Left cardiac atrium (tissue), 4 donors: ENCODE measurements around the gene ANO3. TPM values are rescaled to one million over a fixed set of nuclear protein-coding genes. Genes with fewer than 3 reads are reported as not detected.

Source experiments
- ATAC-seq, 2 donors: fragments of 200-7000 bp; cut with Tn5 transposase; one replicate each; pipeline ENCODE4 v1.9.1; 2020; ENCODE audit warnings: mild to moderate bottlenecking in 2 of 2, moderate library complexity in 2 of 2
- DNase-seq: peaks from one replicate; pipeline ENCODE4 v3.0.0-alpha.2; 2020
- intact Hi-C, 2 donors: fragments of 100-400 bp; cut with DNase I; formaldehyde crosslinking; loops; one replicate each; pipeline versions ENCODE4 v1.14.1 to v1.15.1; 2022 to 2023
- total RNA-seq, 2 donors: library from RNA; stranded (reverse); fragmentation: NEBNext Ultra II Directional; extraction: Animal tissue kit (Norgen Biotek cat#: 25700); gene quantifications; one replicate each; pipeline ENCODE4 v1.2.1, GENCODE V29; 2021
- donor health status: DM: no; HTN: yes; CAD: no.
- donor health status: DM: no; HTN: yes; CAD: no; lungs with severe emphysema.
- donor health status: DM: yes; HTN: yes; CAD: no.
- donor health status: Dilated cardiomyopathy.

The ANO3 gene
- total RNA-seq, 2 donors from 2014 or later: 0.53 to 0.73 TPM

DNA sequence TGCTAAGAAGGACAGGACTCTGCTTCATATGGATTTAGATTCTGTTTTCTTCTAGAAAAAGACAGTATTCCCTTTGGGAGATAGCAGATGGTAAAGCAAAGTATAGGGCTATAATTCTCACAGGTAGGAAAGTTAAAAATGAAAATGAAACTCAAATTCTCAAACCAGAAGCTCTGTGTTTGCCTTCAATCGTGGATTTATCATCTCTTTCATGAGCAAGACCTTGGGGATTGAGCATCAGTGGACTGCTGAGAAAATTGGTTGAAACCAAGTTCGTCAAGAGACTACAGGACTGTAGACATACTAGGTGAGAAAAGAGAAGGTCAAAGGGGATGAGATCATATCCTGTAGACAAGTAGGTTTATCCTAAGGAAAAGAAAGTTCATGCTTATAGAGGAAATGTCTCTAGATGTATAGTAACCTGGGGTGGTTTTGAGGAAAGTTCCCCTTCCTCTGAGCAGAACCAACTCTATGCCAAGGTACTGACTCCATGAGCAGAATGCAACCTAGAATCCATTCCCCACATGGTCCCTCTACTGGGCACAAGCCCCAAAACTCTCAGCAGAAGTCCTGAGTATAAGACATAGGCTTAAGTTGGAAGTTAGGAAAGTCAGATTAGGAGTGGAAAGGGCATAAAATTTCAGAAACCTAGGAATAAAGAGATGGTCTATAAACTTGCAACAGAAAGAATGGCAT, 343.5 kb downstream of the ANO3 start:
- ATAC-seq (no peak), DNase-seq (no peak)
- intact Hi-C loops: no loop called here

- DNase-seq: no peak
- intact Hi-C loops: no loop called here
- ATAC-seq: no peak
Measured at GRCh38 chr11:26676641-26677040, 344.7 kb downstream of the ANO3 start.

GRCh38 chr11:26677566-26677965, 345.6 kb downstream of the ANO3 start:
- DNase-seq: no peak
- no peak for ATAC-seq
- intact Hi-C loops: no loop called here

DNA sequence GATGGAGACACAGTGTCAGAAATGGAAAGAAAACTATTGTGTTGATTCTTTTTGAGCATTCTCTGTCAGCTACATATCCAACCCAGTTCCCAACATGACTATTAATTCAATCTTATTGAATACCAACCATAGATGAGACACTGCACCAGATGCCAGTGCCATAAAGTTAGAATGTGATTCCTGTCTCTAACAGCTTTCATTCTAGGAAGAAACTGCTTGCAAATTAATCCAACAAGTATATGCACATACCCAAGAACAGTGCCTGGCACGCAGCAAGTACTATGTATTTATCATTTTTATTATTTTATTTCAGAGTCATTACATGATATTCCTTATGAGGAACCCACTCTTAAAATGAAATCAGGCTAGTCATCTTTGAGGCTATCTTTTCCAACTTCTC, 355.4 kb downstream of the ANO3 start:
- intact Hi-C loops: no loop called here
- DNase-seq (no peak), ATAC-seq (no peak)

DNA sequence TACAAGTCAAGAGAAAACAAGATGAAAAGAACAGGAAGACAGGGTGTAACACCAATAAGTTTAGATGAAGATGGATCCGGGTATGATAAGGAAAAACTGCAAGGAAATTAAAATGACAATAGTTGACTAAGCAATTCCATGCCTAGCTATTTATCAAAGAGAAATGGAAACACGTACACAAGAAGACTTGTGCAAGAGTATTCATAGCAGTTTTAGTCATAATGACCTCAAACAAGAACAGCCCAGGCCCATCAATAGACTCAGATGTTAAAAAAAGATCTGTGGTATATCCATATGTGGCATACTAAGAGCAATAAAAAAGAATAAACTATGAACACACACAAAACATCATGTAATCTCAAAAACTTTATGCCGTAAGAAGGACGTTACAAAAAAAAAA, 356.8 kb downstream of the ANO3 start:
- DNase-seq: no peak
- no peak for ATAC-seq
- intact Hi-C loops: no loop called here

- intact Hi-C loops: no loop called here
- DNase-seq: no peak
- no peak for ATAC-seq
Measured at GRCh38 chr11:26696330-26696729, 364.4 kb downstream of the ANO3 start.

DNA sequence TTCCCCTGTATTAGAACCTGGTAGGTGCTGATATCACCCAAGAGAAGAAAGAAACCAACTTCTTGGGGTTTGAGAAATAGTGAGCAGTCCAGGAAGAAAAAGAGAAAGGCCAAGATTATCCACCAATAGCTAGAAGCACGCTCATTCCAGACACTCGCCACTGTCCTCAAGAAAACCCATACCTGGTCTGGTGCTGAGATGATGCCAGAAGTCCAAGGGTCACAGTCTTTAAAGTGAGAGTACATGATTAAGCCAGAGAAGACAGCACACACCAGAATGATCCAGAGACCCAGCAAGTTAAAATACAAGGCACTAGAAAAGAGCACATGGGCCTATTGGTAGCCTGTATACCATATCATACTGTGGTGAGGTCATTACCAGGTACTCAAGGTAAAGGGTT, 366.3 kb downstream of the ANO3 start:
- intact Hi-C loops: no loop called here
- ATAC-seq (no peak), DNase-seq (no peak)

GRCh38 chr11:26700574-26701235, 368.8 kb downstream of the ANO3 start:
- DNase-seq (no peak), ATAC-seq (no peak)

DNA sequence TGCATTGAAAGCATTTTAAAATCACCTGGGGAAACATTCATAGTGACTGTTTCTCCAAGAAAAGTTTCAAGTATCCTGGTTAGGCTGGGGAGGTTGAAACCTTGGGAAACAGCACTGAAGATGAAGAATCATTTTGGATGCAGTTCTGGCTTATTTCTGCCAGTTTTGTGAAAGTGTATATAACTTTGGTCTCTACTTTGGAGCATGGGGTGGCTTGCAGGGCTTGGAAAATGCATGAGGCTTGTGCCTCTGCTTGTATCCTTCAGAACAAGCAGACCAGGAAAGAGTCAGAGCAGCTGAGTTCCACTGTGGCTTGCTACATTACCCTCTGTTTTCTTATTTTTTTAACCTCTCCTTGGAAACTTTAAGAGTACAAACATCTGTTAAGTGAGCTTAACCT, 370.5 kb downstream of the ANO3 start:
- ATAC-seq (no peak), DNase-seq (no peak)
- intact Hi-C loops: no loop called here

More at GRCh38 chr11:26700574-26701235, 368.8 kb downstream of the ANO3 start:
- intact Hi-C loops: no loop called here

DNA sequence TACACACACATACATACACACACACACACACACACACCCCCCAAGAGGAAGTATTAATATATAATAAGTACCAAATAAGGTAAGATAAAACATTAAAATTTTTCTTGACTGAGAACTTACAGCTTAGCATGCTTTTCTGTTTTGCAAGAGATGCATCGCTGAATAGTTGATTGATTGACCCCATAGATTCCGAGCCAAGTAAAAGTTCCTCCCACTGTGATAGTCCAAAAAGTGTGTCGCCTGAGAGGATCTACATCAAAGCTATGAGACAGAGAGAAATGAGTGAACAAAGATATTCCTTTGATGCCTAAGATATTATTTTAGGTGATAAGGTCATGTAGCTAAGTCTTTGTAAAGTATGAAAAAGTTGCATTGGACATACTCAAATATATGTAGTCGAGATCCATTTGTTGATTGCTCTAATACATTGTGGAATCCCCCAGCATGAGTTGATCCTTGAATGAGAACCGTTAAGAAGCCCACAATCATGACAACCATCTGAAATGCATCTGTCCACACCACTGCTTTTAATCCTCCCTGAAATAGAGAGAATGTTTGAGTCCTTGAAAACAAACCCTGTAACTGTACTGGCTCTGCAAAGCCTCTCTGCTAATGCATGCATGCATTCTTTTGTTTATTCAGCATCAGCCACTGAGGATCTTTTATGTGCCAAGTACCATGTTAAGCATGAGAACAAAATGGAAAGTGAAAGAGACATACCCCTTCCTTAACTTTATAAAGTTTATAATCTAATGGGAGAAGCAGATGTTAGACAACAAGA, 371.7 kb downstream of the ANO3 start:
- intact Hi-C loops: no loop called here
- DNase-seq (no peak), ATAC-seq (no peak)

- no peak for ATAC-seq
- DNase-seq: no peak
- intact Hi-C loops: no loop called here
Measured at GRCh38 chr11:26704249-26704648, 372.3 kb downstream of the ANO3 start.

GRCh38 chr11:26706181-26706580, 374.3 kb downstream of the ANO3 start:
- intact Hi-C loops: no loop called here
- ATAC-seq (no peak), DNase-seq (no peak)

GRCh38 chr11:26708736-26709456, 377.0 kb downstream of the ANO3 start:
- ATAC-seq (peak; percentile 47 to 91), DNase-seq (no peak)
- intact Hi-C loops: no loop called here

- intact Hi-C loops: no loop called here
- DNase-seq (no peak), ATAC-seq (no peak)
Measured at GRCh38 chr11:26710489-26710888, 378.6 kb downstream of the ANO3 start.

- ATAC-seq (no peak), DNase-seq (no peak)
- intact Hi-C loops: no loop called here
Measured at GRCh38 chr11:26712497-26712896, 380.6 kb downstream of the ANO3 start.

Other genes starting within 250 kb of the ANO3 start
- not detected for gene MUC15, start 240.1 kb downstream of the ANO3 start, total RNA-seq